Right atrium auricular region (tissue), 2 donors: ENCODE data around the gene CMTM4. TPM values are rescaled to one million over a fixed set of nuclear protein-coding genes. Genes with fewer than 3 reads are reported as not detected.
"Not testable (repeated sequence)": the region's sequence is repeated elsewhere in the genome, so short reads cannot be mapped to it uniquely, and the experiment has no call there.

Experiments
- DNase-seq: peaks from one replicate; pipeline ENCODE4 v3.0.0-alpha.2; 2019; ENCODE audit warnings: low spot score
- H3K27ac ChIP-seq, 2 donors: fragments of 200-600 bp; sonication (generic); 1 replicate in 1 of 2; 2 replicates in 1 of 2; pipeline ENCODE4 v1.5.1; 2016 to 2019
- H3K27me3 ChIP-seq, 2 donors: fragments of 200-600 bp; sonication (generic); one replicate each; pipeline versions ENCODE4 v1.5.1 to v1.6.0; 2017 to 2019
- H3K36me3 ChIP-seq: fragments of 200-600 bp; sonication (generic); one replicate; pipeline ENCODE4 v1.5.1; 2016
- H3K4me1 ChIP-seq, 2 donors: fragments of 200-600 bp; sonication (generic); one replicate each; pipeline versions ENCODE4 v1.5.1 to v1.6.0; 2017 to 2019
- H3K4me3 ChIP-seq, 2 donors: fragments of 200-600 bp; sonication (generic); 1 replicate in 1 of 2; 2 replicates in 1 of 2; pipeline ENCODE4 v1.5.1; 2017 to 2019; ENCODE audit warnings: mild to moderate bottlenecking in 1 of 2, moderate library complexity in 1 of 2
- H3K9me3 ChIP-seq, 2 donors: fragments of 200-600 bp; sonication (generic); one replicate each; pipeline ENCODE4 v1.5.1; 2019
- total RNA-seq, 2 donors: library from RNA; depleted of rRNA; stranded (reverse); fragments of >200 nt; gene quantifications; one replicate each; pipeline ENCODE4 v1.1.0, GENCODE V29; 2016
- TF ChIP-seq, protein P1 (sequence below), 2 donors: fragments of 200-600 bp; sonication (generic); IDR thresholded peaks; one replicate each; pipeline ENCODE4 v1.5.1; 2019; ENCODE audit warnings: antibody characterized with exemption in 2 of 2

The CMTM4 gene
- total RNA-seq, 2 donors from 2014 or later = 7.5 to 15.2 TPM

DNA sequence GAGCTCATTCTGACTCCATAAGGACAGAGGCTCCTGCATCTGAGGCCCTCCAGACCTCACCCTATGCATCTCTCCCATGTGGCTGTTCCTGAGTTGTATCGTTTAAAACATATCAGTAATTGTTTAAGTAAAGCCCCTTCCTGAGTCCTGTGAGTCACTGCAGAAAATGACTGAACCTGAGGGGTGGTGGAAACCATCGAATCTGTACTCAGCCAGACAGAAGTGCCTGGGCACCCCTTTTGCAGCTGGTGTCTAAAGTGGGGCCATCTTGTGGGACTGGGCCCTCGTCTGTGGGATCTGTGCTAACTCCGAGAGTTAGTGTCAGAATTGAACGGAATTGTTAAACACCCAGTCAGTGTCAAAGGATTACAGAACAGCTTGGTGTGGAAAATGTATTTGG is 66.7 kb downstream of the CMTM4 start:
- no peaks in the 10 kb centered on the region for H3K36me3 ChIP-seq
- no peak for DNase-seq
- H3K4me1 ChIP-seq = no peaks in the 10 kb centered on the region
- no peak overlapping the region for H3K27ac ChIP-seq
- no peaks in the 10 kb centered on the region for H3K27me3 ChIP-seq
- H3K9me3 ChIP-seq = no peaks in the 10 kb centered on the region
- TF ChIP-seq, protein P1, sequence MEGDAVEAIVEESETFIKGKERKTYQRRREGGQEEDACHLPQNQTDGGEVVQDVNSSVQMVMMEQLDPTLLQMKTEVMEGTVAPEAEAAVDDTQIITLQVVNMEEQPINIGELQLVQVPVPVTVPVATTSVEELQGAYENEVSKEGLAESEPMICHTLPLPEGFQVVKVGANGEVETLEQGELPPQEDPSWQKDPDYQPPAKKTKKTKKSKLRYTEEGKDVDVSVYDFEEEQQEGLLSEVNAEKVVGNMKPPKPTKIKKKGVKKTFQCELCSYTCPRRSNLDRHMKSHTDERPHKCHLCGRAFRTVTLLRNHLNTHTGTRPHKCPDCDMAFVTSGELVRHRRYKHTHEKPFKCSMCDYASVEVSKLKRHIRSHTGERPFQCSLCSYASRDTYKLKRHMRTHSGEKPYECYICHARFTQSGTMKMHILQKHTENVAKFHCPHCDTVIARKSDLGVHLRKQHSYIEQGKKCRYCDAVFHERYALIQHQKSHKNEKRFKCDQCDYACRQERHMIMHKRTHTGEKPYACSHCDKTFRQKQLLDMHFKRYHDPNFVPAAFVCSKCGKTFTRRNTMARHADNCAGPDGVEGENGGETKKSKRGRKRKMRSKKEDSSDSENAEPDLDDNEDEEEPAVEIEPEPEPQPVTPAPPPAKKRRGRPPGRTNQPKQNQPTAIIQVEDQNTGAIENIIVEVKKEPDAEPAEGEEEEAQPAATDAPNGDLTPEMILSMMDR (IDR thresholded peaks at IDR 0.05) = no peak
- no peak overlapping the region for H3K4me3 ChIP-seq

DNA sequence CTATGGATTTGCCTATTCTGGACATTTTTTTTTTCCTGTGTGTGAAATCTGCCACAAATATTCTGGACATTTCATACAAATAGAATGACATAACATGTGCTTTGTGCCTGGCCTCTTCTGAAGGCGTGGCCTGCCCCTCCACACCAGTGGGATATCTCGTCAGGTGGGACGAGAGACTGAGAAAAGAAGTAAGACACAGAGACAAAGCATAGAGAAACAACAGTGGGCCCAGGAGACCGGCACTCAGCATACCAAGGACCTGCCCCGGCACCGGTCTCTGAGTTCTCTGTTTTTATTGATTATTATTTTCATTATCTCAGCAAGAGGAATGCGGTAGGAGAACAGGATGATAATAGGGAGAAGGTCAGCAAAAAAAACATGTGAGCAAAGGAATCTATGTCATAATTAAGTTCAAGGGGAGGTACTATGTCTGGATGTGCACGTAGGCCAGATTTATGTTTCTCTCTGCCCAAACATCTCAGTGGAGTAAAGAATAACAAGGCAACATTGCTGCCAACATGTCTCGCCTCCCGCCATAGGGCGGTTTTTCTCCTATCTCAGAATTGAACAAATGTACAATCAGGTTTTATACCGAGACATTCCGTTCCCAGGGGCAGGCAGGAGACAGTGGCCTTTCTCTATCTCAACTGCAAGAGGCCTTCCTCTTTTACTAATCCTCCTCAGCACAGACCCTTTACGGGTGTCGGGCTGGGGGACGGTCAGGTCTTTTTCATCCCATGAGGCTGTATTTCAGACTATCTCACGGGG is 68.7 kb downstream of the CMTM4 start:
- not testable (repeated sequence) for H3K4me3 ChIP-seq

DNA sequence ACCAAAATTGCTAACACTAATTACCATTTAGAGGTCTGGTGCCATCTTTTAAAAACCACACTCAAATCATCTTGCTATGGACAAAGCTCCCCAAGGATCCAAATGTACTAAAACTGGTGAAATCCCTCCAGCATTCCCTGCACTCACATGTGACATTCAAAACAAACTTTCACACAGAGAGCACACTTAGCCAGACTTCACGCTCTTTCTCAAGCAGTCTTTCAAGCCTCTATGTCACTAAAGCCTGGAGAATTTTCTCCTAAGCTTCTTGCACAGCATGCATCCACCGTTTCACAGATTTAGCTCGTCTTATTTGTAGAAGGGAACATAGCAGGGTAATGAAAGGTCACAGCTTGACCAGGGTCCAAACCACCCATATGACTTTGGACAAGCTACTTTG is 72.8 kb downstream of the CMTM4 start:
- TF ChIP-seq, protein P1 (IDR thresholded peaks at IDR 0.05) = no peak

More for the DNA sequence above, 68.7 kb downstream of the CMTM4 start:
- DNase-seq, H3K27me3 ChIP-seq, H3K4me1 ChIP-seq, H3K36me3 ChIP-seq, H3K27ac ChIP-seq, H3K9me3 ChIP-seq: not testable (repeated sequence)

DNA sequence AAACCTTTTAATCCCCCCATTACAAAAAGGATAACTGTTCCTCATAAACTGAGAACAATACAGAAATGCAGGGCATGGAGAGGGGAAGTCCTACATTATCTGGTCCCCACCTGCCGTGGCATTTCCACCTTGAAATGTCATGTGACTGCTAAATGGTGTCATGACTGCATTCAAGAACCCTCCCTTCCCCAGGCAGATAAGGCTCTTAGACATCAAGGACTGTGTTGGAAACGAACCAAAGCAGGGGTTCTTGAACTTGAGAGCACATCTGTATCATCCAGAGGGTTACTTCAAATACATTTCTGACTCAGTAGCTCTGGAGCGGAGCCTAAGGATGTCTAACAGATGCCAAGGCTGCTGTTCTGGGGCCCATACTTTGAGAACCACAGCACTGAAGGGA is 73.7 kb downstream of the CMTM4 start:
- TF ChIP-seq, protein P1 (IDR thresholded peaks at IDR 0.05) = no peak
- H3K9me3 ChIP-seq = no peaks in the 10 kb centered on the region
- H3K36me3 ChIP-seq = no peaks in the 10 kb centered on the region
- no peak overlapping the region for H3K27ac ChIP-seq
- no peak overlapping the region for H3K4me3 ChIP-seq
- no peak for DNase-seq
- H3K27me3 ChIP-seq = no peaks in the 10 kb centered on the region
- peaks cover 0 to 5% of the 10 kb centered on the region in 2 donors for H3K4me1 ChIP-seq

More for the DNA sequence above, 72.8 kb downstream of the CMTM4 start:
- H3K4me3 ChIP-seq = no peak overlapping the region
- H3K36me3 ChIP-seq = no peaks in the 10 kb centered on the region
- DNase-seq = no peak
- H3K27ac ChIP-seq = no peak overlapping the region
- H3K27me3 ChIP-seq = no peaks in the 10 kb centered on the region
- H3K9me3 ChIP-seq = no peaks in the 10 kb centered on the region
- H3K4me1 ChIP-seq = peaks cover 0 to 5% of the 10 kb centered on the region in 2 donors

DNA sequence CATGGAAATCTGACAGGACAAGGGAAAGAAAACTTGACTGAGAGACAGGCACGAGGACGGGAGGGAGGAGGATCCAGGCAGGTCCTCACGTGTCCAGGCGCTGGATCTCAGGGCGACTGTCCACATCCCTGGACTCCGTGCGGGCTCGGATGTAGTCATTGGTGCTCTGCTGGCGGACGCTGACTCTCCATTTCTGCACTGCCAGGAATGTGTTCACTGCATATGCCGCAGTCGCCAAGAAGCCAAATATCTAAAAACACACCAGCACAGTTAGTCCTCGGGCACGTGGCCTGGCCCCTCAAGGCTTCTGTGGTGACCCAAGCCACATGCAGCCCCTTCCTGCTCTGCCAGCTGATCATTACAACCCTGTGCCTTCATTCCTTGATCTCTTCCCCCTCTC is 74.6 kb downstream of the CMTM4 start:
- no peaks in the 10 kb centered on the region for H3K36me3 ChIP-seq
- DNase-seq = no peak
- no peaks in the 10 kb centered on the region for H3K9me3 ChIP-seq
- H3K27ac ChIP-seq = no peak overlapping the region
- TF ChIP-seq, protein P1 (IDR thresholded peaks at IDR 0.05) = no peak
- peaks cover 0 to 5% of the 10 kb centered on the region in 2 donors for H3K4me1 ChIP-seq
- H3K27me3 ChIP-seq = no peaks in the 10 kb centered on the region
- no peak overlapping the region for H3K4me3 ChIP-seq

DNA sequence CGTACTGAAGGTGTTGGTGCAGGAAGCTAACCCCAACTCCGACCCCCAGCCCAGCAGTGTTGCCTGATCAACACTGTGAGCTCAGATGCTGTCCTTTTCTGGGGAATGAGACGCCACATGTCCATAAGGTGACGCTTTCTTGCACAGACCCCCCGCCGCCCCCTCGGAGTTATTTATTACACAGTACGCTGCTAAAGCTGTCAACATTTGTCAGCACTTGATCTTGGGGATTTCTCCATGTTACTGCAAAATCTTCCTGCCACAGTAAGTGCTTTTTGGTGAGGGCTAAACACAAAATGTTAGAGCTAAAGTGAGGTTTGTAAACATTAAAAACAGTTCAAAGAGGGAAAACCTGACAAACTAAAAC is 76.1 kb downstream of the CMTM4 start:
- no peaks in the 10 kb centered on the region for H3K27me3 ChIP-seq
- no peak for DNase-seq
- H3K4me3 ChIP-seq = no peak overlapping the region
- no peaks in the 10 kb centered on the region for H3K36me3 ChIP-seq
- no peak overlapping the region for H3K27ac ChIP-seq
- H3K9me3 ChIP-seq = no peaks in the 10 kb centered on the region
- TF ChIP-seq, protein P1 (IDR thresholded peaks at IDR 0.05) = no peak
- peaks cover 0 to 5% of the 10 kb centered on the region in 2 donors for H3K4me1 ChIP-seq
